Activated T-cell treated with anti-CD3 and anti-CD28 coated beads, Interleukin-2, amount 50 U/mL, for 24 hours (primary cell): Measurements from ENCODE around the gene RGL4.
"Not testable (repeated sequence)": the region's sequence is repeated elsewhere in the genome, so short reads cannot be mapped to it uniquely, and the experiment has no call there.

Experiments used
- DNase-seq: peaks from one replicate; pipeline ENCODE4 v3.0.0-alpha.2; 2020
- H3K27ac Mint-ChIP-seq: 2 replicates; pipeline ENCODE4 v1.8.0; 2020; ENCODE audit warnings: mild to moderate bottlenecking, mixed read lengths
- H3K27me3 Mint-ChIP-seq: 2 replicates; pipeline ENCODE4 v1.8.0; 2020; ENCODE audit warnings: mixed read lengths
- H3K36me3 Mint-ChIP-seq: 2 replicates; pipeline ENCODE4 v1.8.0; 2020; ENCODE audit warnings: low read depth, mixed read lengths
- H3K4me1 Mint-ChIP-seq: 2 replicates; pipeline ENCODE4 v1.8.0; 2020; ENCODE audit warnings: low read depth, mixed read lengths
- H3K4me3 Mint-ChIP-seq: 2 replicates; pipeline ENCODE4 v1.8.0; 2020; ENCODE audit warnings: mild to moderate bottlenecking, moderate library complexity, mixed read lengths
- H3K9me3 Mint-ChIP-seq: 2 replicates; pipeline ENCODE4 v1.8.0; 2020; ENCODE audit warnings: mixed read lengths

The RGL4 gene

GRCh38 chr22:23690713-23691112, at the start of gene RGL4:
Gene RGL4 (plus strand): TSS chr22:23691013. CDS start chr22:23692031, 1,018 bp downstream.
- peak within 1 kb of the TSS; percentile 34 for H3K27ac Mint-ChIP-seq
- H3K4me3 Mint-ChIP-seq = no peak within 1 kb of the TSS
- no peaks in the 10 kb centered on the region for H3K9me3 Mint-ChIP-seq
- DNase-seq = peak; percentile 23
- H3K36me3 Mint-ChIP-seq = peaks cover 64% of the 10 kb centered on the region
- H3K4me1 Mint-ChIP-seq = peaks cover 20% of the 10 kb centered on the region
- H3K27me3 Mint-ChIP-seq = no peaks in the 10 kb centered on the region

GRCh38 chr22:23646526-23646925, 44.3 kb upstream of the RGL4 start:
- H3K4me3 Mint-ChIP-seq, H3K4me1 Mint-ChIP-seq, H3K27ac Mint-ChIP-seq, H3K27me3 Mint-ChIP-seq, H3K9me3 Mint-ChIP-seq, DNase-seq, H3K36me3 Mint-ChIP-seq: not testable (repeated sequence)

- H3K27me3 Mint-ChIP-seq = no peaks in the 10 kb centered on the region
- no peak overlapping the region for H3K4me3 Mint-ChIP-seq
- H3K27ac Mint-ChIP-seq = no peak overlapping the region
- no peaks in the 10 kb centered on the region for H3K9me3 Mint-ChIP-seq
- no peak for DNase-seq
- H3K4me1 Mint-ChIP-seq = no peaks in the 10 kb centered on the region
- H3K36me3 Mint-ChIP-seq = peaks cover 14% of the 10 kb centered on the region
These were observed 41.7 kb upstream of the RGL4 start for GRCh38 chr22:23649071-23649501.

DNA sequence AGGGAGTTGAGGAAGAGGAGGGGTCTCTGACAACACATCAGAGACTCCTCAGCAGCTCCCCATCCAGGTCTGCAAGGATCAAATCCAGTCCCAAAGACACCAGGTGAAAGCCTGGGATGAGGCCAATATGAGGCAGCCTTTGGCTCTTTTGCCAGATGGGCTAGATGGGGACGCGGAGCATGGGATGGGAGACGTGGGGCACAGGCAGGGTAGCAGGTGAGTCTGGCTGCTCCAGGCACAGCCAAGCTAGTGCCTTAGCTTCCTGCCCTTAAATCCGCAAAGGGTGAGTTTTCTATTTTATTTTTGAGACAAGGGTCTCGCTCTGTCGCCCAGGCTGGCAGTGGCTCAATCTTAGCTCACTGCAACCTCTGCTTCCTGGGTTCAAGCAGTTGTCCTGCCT, 39.1 kb upstream of the RGL4 start:
- Mint-ChIP-seq H3K27me3 (no peaks in the 10 kb centered on the region), H3K9me3 (no peaks in the 10 kb centered on the region), H3K4me3 (no peak overlapping the region), H3K36me3 (peaks cover 22% of the 10 kb centered on the region), H3K4me1 (no peaks in the 10 kb centered on the region), H3K27ac (no peak overlapping the region)
- no peak for DNase-seq

DNA sequence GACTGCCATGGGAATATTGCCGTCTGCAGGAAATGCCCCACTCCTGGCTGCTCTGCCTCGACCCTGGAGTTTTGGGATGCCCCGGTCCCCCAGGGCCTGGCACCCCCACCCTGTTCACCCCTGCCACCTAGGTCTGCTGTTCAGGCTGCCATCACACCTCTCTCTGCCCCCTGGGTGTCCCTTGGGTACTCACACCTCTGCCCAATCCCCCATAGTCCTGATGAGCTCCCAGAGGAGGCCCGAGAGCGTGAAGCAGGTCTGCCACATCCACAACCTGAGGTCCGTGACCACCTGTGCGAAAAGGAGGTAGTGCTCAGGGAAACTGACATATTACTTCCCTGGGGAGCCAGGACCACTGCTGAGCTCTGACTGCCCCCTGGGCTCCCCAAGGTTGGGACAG, 38.5 kb upstream of the RGL4 start:
- H3K4me3 Mint-ChIP-seq = no peak overlapping the region
- H3K27me3 Mint-ChIP-seq = no peaks in the 10 kb centered on the region
- H3K27ac Mint-ChIP-seq = no peak overlapping the region
- no peaks in the 10 kb centered on the region for H3K4me1 Mint-ChIP-seq
- no peak for DNase-seq
- H3K36me3 Mint-ChIP-seq = peaks cover 22% of the 10 kb centered on the region
- H3K9me3 Mint-ChIP-seq = no peaks in the 10 kb centered on the region

DNA sequence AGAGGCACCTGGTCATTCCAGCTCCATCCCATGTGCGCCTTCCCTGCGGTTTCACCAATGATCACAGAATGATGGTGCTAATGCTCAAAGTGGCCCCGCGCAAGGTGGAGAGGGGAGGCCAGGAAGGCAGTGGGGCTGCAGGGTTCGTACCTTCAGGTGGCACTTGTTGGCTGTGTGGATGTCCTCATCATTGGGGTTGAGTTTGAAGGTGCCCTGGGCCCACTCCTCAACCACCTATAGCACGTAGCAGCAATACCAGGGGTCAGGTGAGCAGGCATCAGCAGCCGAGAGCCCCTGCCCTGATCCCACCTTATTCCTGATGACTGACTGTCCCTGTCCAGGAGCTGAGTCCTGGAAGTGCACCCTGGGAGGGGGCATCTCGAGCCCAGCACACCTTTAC, 38.1 kb upstream of the RGL4 start:
- Mint-ChIP-seq H3K27ac (no peak overlapping the region), H3K4me3 (no peak overlapping the region), H3K27me3 (no peaks in the 10 kb centered on the region), H3K4me1 (no peaks in the 10 kb centered on the region), H3K9me3 (no peaks in the 10 kb centered on the region), H3K36me3 (peaks cover 22% of the 10 kb centered on the region)
- DNase-seq = no peak

GRCh38 chr22:23655891-23656475, 34.8 kb upstream of the RGL4 start:
- Mint-ChIP-seq H3K4me3 (no peak overlapping the region), H3K27me3 (no peaks in the 10 kb centered on the region), H3K27ac (no peak overlapping the region), H3K4me1 (no peaks in the 10 kb centered on the region), H3K36me3 (peaks cover 44% of the 10 kb centered on the region), H3K9me3 (no peaks in the 10 kb centered on the region)
- DNase-seq = no peak

DNA sequence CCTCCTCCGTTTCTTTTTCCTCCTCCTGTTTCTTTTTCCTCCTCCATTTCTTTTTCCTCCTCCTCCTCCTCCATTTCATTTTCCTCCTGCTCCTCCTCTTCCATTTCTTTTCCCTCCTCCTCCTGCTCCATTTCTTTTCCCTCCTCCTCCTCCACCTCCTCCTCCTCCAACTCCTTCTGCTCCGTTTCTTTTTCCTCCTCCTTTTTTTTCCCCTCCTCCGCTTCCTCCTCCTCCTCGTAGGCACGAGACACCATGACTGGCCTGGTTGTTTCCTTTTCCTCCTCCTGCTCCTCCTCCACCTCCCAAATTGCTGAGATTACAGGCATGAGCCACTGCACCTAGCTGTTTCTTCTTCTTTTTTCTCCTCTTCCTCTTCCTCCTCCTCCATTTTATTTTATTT, 33.1 kb upstream of the RGL4 start:
- Mint-ChIP-seq H3K36me3 (peaks cover 51% of the 10 kb centered on the region), H3K4me3 (no peak overlapping the region), H3K27ac (no peak overlapping the region)

GRCh38 chr22:23660381-23660780, 30.4 kb upstream of the RGL4 start:
- not testable (repeated sequence) for DNase-seq

More for the DNA sequence above, 33.1 kb upstream of the RGL4 start:
- Mint-ChIP-seq H3K27me3 (no peaks in the 10 kb centered on the region), H3K4me1 (no peaks in the 10 kb centered on the region), H3K9me3 (no peaks in the 10 kb centered on the region)
- no peak for DNase-seq

GRCh38 chr22:23670378-23671295, 20.2 kb upstream of the RGL4 start:
- H3K9me3 Mint-ChIP-seq = no peaks in the 10 kb centered on the region
- H3K27me3 Mint-ChIP-seq = no peaks in the 10 kb centered on the region
- H3K4me1 Mint-ChIP-seq = no peaks in the 10 kb centered on the region
- no peak overlapping the region for H3K4me3 Mint-ChIP-seq
- DNase-seq = no peak
- H3K36me3 Mint-ChIP-seq = peaks cover 13% of the 10 kb centered on the region
- H3K27ac Mint-ChIP-seq = no peak overlapping the region

More at GRCh38 chr22:23660381-23660780, 30.4 kb upstream of the RGL4 start:
- H3K27me3 Mint-ChIP-seq, H3K27ac Mint-ChIP-seq, H3K4me3 Mint-ChIP-seq, H3K9me3 Mint-ChIP-seq, H3K4me1 Mint-ChIP-seq: not testable (repeated sequence)
- peaks cover 57% of the 10 kb centered on the region for H3K36me3 Mint-ChIP-seq

GRCh38 chr22:23671387-23671786, 19.4 kb upstream of the RGL4 start:
- H3K27ac Mint-ChIP-seq, H3K9me3 Mint-ChIP-seq, DNase-seq, H3K4me3 Mint-ChIP-seq, H3K4me1 Mint-ChIP-seq, H3K27me3 Mint-ChIP-seq: not testable (repeated sequence)
- H3K36me3 Mint-ChIP-seq = peaks cover 13% of the 10 kb centered on the region

DNA sequence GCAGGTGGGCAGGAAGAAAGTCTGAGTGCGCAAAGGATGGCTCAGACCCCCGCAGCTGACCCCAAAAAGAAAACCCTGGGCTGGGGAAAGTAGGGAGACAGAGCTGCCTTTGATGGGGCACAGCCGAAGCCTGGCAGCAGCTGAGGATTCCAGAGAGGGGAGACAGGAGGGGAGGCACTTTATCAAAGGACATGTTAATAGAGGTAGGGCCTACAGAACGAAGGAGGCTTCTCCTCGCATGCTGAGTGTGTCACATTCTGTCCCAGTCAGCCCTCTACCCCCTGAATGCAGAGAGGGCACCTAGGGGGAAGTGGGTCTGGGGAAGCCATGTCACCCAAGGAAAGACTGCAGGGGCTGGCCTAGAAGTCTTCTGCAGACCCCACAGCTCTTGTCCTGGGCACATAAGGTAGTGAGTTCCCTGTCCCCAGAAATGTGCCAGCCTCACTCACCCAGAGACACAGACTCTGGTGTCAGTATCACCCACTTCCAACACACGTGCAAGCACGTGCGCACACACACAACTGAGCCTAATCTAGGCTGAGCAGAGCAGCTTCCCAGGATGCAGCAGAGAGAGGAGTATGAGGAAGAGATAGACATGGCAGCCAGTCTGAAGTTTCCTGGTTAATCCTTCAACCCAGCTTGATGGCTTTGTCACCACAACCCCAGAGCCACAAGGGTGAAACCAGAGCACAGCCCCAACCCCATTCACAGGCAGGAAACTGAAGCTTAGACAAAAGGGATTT, 18.3 kb upstream of the RGL4 start:
- Mint-ChIP-seq H3K4me1 (peaks cover 11% of the 10 kb centered on the region), H3K36me3 (peaks cover 17% of the 10 kb centered on the region), H3K27ac (peak overlapping the region; percentile 70)
- not testable (repeated sequence) for H3K4me3 Mint-ChIP-seq, H3K9me3 Mint-ChIP-seq, H3K27me3 Mint-ChIP-seq, DNase-seq

DNA sequence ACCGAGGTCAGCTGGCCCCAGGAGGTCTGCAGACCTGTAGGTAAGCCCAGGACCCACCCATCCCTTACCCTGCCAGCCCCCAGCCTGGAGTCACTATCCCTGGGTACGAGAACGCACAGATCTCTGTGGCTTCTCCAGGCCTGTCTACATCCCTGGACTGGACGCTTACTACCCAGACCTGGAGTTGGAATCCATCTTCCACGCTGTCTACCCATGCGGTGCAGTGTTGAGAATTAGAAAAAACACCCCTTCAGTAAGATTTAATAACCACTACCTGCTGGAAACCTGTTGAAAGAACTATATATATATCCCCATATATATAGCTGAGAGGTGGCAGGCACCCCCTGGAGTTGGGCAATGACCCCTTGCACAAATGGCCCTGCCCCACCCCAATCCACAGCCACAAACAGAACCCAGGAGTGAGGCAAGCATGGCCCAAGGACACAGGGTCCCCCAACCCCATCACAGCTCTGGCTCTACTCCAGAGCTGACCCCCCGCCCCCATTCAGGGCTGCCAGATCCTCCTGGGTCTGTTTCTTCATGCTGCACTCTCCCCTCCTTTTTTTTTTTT, 17.7 kb upstream of the RGL4 start:
- Mint-ChIP-seq H3K36me3 (peaks cover 20% of the 10 kb centered on the region), H3K4me3 (no peak overlapping the region), H3K4me1 (peaks cover 13% of the 10 kb centered on the region), H3K27ac (no peak overlapping the region), H3K9me3 (no peaks in the 10 kb centered on the region), H3K27me3 (no peaks in the 10 kb centered on the region)
- DNase-seq = no peak

DNA sequence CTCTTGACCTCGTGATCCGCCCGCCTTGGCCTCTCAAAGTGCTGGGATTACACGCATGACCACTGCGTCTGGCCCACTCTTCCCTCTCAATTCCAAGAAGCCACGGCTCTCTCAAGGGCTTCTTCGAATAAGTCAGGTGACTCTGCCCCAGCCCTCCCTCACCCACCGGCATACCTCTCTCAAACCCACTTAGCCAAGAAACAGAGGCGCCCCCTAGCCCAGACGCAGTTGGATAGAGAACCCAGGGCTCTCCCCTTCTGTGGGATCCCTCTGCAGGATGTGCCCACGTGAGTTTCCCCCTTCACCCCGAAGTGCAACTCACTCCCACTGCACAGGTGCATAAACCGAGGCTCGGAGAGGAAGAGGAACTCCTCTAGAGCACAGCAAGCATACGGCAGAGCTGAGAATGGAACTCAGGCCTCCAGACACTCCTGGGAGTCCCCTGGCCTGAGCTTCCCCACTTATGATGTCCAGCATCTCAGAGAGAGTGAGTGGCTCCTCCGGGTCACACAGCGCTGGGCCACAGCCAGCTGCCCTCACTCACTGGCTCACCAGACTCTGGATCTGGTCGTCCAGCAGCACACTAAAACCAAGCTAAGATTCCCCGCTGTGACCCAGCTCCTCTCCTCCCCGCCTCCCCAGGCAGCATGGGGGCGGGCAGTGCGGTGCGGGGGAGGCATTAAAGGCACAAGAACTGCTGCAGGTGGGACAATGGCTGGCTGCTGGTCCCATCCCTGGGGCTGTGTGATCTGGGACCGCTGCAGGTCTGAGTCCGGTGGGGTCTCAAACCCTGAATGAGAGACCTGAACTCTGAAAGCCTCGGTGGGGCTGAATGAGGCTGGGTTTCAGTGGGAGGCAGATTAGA, 16.8 kb upstream of the RGL4 start:
- Mint-ChIP-seq H3K36me3 (peaks cover 21% of the 10 kb centered on the region), H3K27me3 (no peaks in the 10 kb centered on the region), H3K4me1 (peaks cover 13% of the 10 kb centered on the region), H3K9me3 (no peaks in the 10 kb centered on the region), H3K4me3 (no peak overlapping the region), H3K27ac (no peak overlapping the region)
- no peak for DNase-seq
